ENCODE measurements around the gene GDA. TPM values are rescaled to one million over a fixed set of nuclear protein-coding genes. Genes with fewer than 3 reads are reported as not detected.

GDA gene
- under 1 TPM in 2 of 4 donors, not detected in 2; 0.49 to 0.66 TPM for total RNA-seq

GRCh38 chr9:72149231-72149975 lies at the start of gene GDA:
GDA (plus strand) TSS chr9:72149440; CDS start chr9:72149560, 120 bp downstream.
- TF ChIP-seq, protein P1, sequence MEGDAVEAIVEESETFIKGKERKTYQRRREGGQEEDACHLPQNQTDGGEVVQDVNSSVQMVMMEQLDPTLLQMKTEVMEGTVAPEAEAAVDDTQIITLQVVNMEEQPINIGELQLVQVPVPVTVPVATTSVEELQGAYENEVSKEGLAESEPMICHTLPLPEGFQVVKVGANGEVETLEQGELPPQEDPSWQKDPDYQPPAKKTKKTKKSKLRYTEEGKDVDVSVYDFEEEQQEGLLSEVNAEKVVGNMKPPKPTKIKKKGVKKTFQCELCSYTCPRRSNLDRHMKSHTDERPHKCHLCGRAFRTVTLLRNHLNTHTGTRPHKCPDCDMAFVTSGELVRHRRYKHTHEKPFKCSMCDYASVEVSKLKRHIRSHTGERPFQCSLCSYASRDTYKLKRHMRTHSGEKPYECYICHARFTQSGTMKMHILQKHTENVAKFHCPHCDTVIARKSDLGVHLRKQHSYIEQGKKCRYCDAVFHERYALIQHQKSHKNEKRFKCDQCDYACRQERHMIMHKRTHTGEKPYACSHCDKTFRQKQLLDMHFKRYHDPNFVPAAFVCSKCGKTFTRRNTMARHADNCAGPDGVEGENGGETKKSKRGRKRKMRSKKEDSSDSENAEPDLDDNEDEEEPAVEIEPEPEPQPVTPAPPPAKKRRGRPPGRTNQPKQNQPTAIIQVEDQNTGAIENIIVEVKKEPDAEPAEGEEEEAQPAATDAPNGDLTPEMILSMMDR (IDR thresholded peaks at IDR 0.05; ENCODE audit: low read depth): no peak

GRCh38 chr9:72102520-72102919 lies 46.7 kb upstream of the GDA start:
- TF ChIP-seq, protein P1 (IDR thresholded peaks at IDR 0.05; ENCODE audit: low read depth): no peak

GRCh38 chr9:72113056-72113455 lies 36.2 kb upstream of the GDA start:
- TF ChIP-seq, protein P1 (IDR thresholded peaks at IDR 0.05; ENCODE audit: low read depth): no peak

DNA sequence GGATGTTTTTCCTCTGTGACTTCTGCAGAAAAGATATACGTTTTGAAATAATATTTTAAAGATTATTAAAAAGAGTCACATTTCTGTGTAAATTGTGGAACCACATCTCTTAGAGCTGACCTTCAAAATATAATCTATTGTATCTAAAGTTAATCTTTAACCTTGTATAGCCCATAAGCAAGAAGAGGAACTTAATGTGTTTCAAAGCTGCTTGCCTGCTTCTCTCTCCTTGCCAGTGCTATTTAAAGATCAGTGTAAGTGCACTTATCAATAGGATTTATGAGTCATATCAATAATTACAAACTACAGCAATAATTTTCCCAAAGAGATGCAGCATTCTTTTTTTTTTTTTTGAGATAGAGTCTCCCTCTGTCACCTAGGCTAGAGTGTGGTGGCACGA lies 29.4 kb upstream of the GDA start:
- TF ChIP-seq, protein P1 (IDR thresholded peaks at IDR 0.05; ENCODE audit: low read depth): no peak

GRCh38 chr9:72124947-72125346 lies 24.3 kb upstream of the GDA start:
- TF ChIP-seq, protein P1 (IDR thresholded peaks at IDR 0.05; ENCODE audit: low read depth): no peak

DNA sequence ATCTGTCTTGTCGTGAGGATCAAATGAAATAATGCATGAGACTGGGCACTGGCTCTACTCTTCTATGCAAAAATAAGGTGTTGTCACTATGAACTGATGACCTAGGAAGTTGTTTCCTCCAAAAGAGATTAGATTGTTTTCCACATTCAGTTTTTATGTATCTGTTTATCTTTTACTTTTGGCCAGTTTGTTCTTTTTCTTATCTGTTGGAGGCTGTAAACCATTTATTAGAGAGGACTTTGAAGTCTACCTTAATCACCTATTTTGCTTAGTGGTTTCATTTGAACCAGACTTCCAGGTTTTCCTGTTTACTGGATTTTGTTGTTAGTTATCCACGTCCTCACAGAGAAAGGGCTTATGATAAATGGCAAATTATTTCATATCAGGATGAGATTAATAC lies 21.5 kb upstream of the GDA start:
- TF ChIP-seq, protein P1 (IDR thresholded peaks at IDR 0.05; ENCODE audit: low read depth): no peak

GRCh38 chr9:72128526-72128925 lies 20.7 kb upstream of the GDA start:
- TF ChIP-seq, protein P1 (IDR thresholded peaks at IDR 0.05; ENCODE audit: low read depth): no peak

Data from subcutaneous adipose tissue (tissue), 4 donors.